ENCODE results near the gene SHISA9. TPM values are rescaled to one million over a fixed set of nuclear protein-coding genes. Genes with fewer than 3 reads are reported as not detected.

The SHISA9 gene
- total and polyA plus RNA-seq, 4 donors, result under 0.01 to 0.08 (median 0.07) TPM; not detected in 1

DNA sequence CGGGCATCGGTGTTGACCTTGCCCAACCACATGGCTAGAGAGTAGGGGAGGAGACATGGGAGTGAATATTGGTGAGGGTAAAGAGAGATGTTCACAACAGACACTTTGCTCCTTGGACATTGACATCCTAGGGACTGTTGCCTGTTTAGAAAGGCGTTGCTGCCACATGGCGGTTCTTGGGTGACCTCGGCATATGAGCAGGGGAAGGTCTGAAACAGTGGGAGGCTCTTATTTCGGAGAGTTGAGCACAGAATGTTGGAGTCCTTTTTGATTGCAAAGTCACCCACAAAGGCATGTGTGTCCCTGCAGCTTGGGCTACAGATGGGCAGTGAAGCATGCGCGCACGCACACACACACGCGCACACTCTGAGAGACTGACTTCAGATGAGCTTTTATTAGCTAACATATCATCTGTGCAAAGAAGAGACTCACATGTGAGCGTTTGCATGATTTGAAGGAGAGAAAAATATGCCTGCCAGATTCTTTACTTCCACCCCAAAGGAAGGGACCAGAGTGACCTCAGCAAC is 104.4 kb downstream of the SHISA9 start (continued):
- TF ChIP-seq, protein P1, sequence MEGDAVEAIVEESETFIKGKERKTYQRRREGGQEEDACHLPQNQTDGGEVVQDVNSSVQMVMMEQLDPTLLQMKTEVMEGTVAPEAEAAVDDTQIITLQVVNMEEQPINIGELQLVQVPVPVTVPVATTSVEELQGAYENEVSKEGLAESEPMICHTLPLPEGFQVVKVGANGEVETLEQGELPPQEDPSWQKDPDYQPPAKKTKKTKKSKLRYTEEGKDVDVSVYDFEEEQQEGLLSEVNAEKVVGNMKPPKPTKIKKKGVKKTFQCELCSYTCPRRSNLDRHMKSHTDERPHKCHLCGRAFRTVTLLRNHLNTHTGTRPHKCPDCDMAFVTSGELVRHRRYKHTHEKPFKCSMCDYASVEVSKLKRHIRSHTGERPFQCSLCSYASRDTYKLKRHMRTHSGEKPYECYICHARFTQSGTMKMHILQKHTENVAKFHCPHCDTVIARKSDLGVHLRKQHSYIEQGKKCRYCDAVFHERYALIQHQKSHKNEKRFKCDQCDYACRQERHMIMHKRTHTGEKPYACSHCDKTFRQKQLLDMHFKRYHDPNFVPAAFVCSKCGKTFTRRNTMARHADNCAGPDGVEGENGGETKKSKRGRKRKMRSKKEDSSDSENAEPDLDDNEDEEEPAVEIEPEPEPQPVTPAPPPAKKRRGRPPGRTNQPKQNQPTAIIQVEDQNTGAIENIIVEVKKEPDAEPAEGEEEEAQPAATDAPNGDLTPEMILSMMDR (IDR thresholded peaks at IDR 0.05; ENCODE audit: low read depth, low read length, missing input control), result no peak
- no peak for TF ChIP-seq NR2F2 (IDR thresholded peaks at IDR 0.05)
- no peak for TF ChIP-seq JUND (IDR thresholded peaks at IDR 0.05)
- no peak for TF ChIP-seq HNF4G (IDR thresholded peaks at IDR 0.05)
- no peak for TF ChIP-seq YY1 (IDR thresholded peaks at IDR 0.05)
- no peak for TF ChIP-seq HNF4A (conservative IDR thresholded peaks at IDR 0.05)
- no peak for TF ChIP-seq RXRA (IDR thresholded peaks at IDR 0.05)
- TF ChIP-seq, protein P2, sequence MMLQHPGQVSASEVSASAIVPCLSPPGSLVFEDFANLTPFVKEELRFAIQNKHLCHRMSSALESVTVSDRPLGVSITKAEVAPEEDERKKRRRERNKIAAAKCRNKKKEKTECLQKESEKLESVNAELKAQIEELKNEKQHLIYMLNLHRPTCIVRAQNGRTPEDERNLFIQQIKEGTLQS (IDR thresholded peaks at IDR 0.05), result no peak
- TF ChIP-seq, protein P3, sequence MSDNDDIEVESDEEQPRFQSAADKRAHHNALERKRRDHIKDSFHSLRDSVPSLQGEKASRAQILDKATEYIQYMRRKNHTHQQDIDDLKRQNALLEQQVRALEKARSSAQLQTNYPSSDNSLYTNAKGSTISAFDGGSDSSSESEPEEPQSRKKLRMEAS (IDR thresholded peaks at IDR 0.05), result no peak
- no peak for TF ChIP-seq TAF1 (conservative IDR thresholded peaks at IDR 0.05)

DNA sequence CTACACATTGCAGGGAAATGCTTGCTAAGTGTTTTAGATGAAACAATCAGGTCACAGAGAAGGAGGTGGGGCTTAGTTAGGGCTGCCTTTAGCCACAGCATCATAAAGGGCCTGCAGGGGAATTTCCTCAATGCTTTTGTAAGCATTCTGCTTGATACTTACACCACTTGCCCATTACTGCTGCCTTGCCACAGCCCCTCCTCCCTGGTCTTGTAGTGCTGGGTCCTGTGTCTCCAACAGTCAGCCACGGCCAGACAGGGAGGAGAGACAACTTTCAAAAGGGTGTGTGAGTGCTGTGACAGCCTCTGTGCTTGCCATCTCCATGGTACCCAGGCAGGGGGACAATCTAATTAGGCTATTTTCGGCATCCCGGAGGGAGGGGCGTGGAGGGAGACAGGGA is 111.2 kb downstream of the SHISA9 start:
- Histone ChIP-seq H3K36me3 (ENCODE audit: control insufficient read depth in 4 of 4, insufficient read depth in 3 of 4, low read depth in 1 of 4, low read length in 3 of 4) (no peaks in the 10 kb centered on the region), H3K4me1 (ENCODE audit: control insufficient read depth in 4 of 4, insufficient read depth in 4 of 4, low read length in 3 of 4) (no peaks in the 10 kb centered on the region), H3K27me3 (ENCODE audit: control insufficient read depth in 4 of 4, insufficient read depth in 4 of 4, low read length in 3 of 4) (no peaks in the 10 kb centered on the region), H3K27ac (ENCODE audit: low read depth in 1 of 2, low read length in 2 of 2) (no peak overlapping the region), H3K9me3 (ENCODE audit: control insufficient read depth in 4 of 4, low read length in 3 of 4) (no peaks in the 10 kb centered on the region), H3K9ac (ENCODE audit: low read depth in 1 of 2, low read length in 2 of 2) (no peak overlapping the region), H3K4me3 (ENCODE audit: low read depth in 1 of 3, low read length in 3 of 3) (no peak overlapping the region)
- WGBS, result 58% methylated on average over 4 of the region's 4 CpGs
- DNase-seq (ENCODE audit: low spot score), result no peak
- TF ChIP-seq, protein P1 (IDR thresholded peaks at IDR 0.05; ENCODE audit: low read depth, low read length, missing input control), result no peak
- TF ChIP-seq FOXA2 (IDR thresholded peaks at IDR 0.05) (no peak), JUND (IDR thresholded peaks at IDR 0.05) (no peak), HNF4G (IDR thresholded peaks at IDR 0.05) (no peak), FOXA1 (IDR thresholded peaks at IDR 0.05) (no peak), YY1 (IDR thresholded peaks at IDR 0.05) (no peak), TAF1 (conservative IDR thresholded peaks at IDR 0.05) (no peak)
- TF ChIP-seq, protein P3 (IDR thresholded peaks at IDR 0.05), result no peak
- TF ChIP-seq, protein P4, sequence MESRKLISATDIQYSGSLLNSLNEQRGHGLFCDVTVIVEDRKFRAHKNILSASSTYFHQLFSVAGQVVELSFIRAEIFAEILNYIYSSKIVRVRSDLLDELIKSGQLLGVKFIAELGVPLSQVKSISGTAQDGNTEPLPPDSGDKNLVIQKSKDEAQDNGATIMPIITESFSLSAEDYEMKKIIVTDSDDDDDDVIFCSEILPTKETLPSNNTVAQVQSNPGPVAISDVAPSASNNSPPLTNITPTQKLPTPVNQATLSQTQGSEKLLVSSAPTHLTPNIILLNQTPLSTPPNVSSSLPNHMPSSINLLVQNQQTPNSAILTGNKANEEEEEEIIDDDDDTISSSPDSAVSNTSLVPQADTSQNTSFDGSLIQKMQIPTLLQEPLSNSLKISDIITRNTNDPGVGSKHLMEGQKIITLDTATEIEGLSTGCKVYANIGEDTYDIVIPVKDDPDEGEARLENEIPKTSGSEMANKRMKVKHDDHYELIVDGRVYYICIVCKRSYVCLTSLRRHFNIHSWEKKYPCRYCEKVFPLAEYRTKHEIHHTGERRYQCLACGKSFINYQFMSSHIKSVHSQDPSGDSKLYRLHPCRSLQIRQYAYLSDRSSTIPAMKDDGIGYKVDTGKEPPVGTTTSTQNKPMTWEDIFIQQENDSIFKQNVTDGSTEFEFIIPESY (IDR thresholded peaks at IDR 0.05), result no peak
- TF ChIP-seq, protein P5, sequence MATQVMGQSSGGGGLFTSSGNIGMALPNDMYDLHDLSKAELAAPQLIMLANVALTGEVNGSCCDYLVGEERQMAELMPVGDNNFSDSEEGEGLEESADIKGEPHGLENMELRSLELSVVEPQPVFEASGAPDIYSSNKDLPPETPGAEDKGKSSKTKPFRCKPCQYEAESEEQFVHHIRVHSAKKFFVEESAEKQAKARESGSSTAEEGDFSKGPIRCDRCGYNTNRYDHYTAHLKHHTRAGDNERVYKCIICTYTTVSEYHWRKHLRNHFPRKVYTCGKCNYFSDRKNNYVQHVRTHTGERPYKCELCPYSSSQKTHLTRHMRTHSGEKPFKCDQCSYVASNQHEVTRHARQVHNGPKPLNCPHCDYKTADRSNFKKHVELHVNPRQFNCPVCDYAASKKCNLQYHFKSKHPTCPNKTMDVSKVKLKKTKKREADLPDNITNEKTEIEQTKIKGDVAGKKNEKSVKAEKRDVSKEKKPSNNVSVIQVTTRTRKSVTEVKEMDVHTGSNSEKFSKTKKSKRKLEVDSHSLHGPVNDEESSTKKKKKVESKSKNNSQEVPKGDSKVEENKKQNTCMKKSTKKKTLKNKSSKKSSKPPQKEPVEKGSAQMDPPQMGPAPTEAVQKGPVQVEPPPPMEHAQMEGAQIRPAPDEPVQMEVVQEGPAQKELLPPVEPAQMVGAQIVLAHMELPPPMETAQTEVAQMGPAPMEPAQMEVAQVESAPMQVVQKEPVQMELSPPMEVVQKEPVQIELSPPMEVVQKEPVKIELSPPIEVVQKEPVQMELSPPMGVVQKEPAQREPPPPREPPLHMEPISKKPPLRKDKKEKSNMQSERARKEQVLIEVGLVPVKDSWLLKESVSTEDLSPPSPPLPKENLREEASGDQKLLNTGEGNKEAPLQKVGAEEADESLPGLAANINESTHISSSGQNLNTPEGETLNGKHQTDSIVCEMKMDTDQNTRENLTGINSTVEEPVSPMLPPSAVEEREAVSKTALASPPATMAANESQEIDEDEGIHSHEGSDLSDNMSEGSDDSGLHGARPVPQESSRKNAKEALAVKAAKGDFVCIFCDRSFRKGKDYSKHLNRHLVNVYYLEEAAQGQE (IDR thresholded peaks at IDR 0.05), result no peak
